Measurements from ENCODE around the gene SETBP1.

DNA sequence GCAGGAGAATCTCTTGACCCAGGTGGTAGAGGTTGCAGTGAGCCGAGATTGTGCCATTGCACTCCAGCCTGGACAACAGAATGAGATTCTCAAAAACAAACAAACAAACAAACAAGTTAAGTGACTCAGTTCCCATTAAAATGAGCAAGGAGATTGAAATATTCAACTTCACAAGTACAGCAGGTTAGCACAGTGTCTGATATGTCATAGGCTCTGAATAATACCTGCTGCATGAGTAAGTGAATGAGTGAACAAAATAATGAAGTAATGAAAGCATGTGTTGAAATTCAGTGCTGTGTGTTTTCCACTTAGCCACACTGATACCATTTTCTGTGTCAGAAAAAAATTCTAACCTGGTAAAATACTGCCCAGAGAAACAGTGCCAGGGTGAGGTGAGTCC, 41.9 kb upstream of the SETBP1 start:
- no peak for TF ChIP-seq CTCF (conservative IDR thresholded peaks at IDR 0.05; ENCODE audit: low read depth, low read length)
- TF ChIP-seq EZH2 (IDR thresholded peaks at IDR 0.05; ENCODE audit: borderline replicate concordance, low read depth, low read length, poor library complexity, severe bottlenecking) = no peak
